Measurements from ENCODE around the gene SLBP.
"Not testable (repeated sequence)": the region's sequence is repeated elsewhere in the genome, so short reads cannot be mapped to it uniquely, and the experiment has no call there.

DNA sequence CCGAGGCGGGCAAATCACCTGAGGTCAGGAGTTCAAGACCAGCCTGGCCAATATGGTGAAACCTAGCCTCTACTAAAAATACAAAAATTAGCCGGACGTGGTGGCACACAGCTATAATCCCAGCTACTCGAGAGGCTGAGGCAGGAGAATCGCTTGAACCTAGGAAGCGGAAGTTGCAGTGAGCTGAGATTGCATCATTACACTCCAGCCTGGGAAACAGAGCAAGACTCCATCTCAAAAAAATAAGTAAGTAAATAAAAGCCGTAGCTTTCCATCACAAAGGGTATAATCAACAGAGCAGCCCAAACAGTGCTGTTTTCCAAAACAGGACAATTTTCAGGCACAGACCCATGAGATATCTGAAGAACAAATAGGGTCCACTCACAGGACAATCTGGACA, 10.4 kb downstream of the SLBP start:
- TF ChIP-seq, protein P1, sequence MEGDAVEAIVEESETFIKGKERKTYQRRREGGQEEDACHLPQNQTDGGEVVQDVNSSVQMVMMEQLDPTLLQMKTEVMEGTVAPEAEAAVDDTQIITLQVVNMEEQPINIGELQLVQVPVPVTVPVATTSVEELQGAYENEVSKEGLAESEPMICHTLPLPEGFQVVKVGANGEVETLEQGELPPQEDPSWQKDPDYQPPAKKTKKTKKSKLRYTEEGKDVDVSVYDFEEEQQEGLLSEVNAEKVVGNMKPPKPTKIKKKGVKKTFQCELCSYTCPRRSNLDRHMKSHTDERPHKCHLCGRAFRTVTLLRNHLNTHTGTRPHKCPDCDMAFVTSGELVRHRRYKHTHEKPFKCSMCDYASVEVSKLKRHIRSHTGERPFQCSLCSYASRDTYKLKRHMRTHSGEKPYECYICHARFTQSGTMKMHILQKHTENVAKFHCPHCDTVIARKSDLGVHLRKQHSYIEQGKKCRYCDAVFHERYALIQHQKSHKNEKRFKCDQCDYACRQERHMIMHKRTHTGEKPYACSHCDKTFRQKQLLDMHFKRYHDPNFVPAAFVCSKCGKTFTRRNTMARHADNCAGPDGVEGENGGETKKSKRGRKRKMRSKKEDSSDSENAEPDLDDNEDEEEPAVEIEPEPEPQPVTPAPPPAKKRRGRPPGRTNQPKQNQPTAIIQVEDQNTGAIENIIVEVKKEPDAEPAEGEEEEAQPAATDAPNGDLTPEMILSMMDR (IDR thresholded peaks at IDR 0.05; ENCODE audit: insufficient read depth, low read length, poor library complexity, severe bottlenecking): not testable (repeated sequence)
- TF ChIP-seq EZH2phosphoT487 (conservative IDR thresholded peaks at IDR 0.05; ENCODE audit: low read length): not testable (repeated sequence)
